Measurements from ENCODE around the gene LCE1B.

Gene LCE1B

GRCh38 chr1:152861374-152861773 is 49.6 kb downstream of the LCE1B start:
- no peak for FAIRE-seq
